ENCODE measurements around the gene ANKRD13D.

DNA sequence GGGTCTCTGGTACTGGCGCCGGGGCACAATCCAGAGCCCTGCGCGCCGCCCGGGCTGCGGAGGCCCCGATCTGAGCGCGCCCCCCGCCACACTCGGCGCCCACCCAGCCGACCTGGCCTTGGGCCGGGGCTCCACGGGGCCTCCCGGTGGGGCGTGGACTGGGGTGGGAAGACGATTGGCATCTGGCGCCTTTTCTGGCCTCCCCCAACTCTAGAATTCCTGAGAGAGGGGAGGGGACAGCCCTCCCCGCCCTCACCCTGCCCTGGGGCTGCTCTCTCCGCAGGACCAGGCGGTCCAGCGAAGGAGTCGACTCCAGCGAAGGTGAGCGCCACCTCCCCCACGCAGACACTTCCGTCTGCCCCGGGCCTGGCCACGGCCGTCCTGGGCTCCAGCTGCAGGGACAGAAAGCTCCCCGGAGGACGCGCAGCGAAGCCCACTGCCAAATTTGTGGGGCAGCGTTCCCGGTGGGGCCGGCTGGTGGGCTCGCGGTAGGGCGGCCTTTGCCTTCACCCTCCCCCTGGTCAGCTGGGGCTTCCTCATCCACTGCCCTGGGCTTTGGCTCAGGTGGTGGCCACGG lies 14.8 kb downstream of the ANKRD13D start:
- TF ChIP-seq, protein P1, sequence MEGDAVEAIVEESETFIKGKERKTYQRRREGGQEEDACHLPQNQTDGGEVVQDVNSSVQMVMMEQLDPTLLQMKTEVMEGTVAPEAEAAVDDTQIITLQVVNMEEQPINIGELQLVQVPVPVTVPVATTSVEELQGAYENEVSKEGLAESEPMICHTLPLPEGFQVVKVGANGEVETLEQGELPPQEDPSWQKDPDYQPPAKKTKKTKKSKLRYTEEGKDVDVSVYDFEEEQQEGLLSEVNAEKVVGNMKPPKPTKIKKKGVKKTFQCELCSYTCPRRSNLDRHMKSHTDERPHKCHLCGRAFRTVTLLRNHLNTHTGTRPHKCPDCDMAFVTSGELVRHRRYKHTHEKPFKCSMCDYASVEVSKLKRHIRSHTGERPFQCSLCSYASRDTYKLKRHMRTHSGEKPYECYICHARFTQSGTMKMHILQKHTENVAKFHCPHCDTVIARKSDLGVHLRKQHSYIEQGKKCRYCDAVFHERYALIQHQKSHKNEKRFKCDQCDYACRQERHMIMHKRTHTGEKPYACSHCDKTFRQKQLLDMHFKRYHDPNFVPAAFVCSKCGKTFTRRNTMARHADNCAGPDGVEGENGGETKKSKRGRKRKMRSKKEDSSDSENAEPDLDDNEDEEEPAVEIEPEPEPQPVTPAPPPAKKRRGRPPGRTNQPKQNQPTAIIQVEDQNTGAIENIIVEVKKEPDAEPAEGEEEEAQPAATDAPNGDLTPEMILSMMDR (IDR thresholded peaks at IDR 0.05): no peak
- TF ChIP-seq POLR2A (IDR thresholded peaks at IDR 0.05): no peak
